ENCODE results near the gene RPL22. TPM values are rescaled to one million over a fixed set of nuclear protein-coding genes. Genes with fewer than 3 reads are reported as not detected.

Gene RPL22
- total and polyA plus RNA-seq, 2 of the 13 experiments (the other 11 are each of a cell fraction or from before 2014, with no cell fraction given), result 214 to 545 TPM

GRCh38 chr1:6199298-6200187 lies at the start of gene RPL22 (continued):
- TF ChIP-seq ZNF574 (CRISPR knock-in tag; IDR thresholded peaks at IDR 0.05) (peak; percentile 91), GFI1 (CRISPR knock-in tag; IDR thresholded peaks at IDR 0.05; ENCODE audit: borderline replicate concordance) (0 out of 2 replicates have a peak, but pooled peaks have one; percentile 17), ZKSCAN5 (CRISPR knock-in tag; IDR thresholded peaks at IDR 0.05) (peak; percentile 84), MED8 (CRISPR knock-in tag; IDR thresholded peaks at IDR 0.05; ENCODE audit: insufficient replicate concordance) (peak; percentile 76), ZNF484 (CRISPR knock-in tag; IDR thresholded peaks at IDR 0.05; ENCODE audit: borderline replicate concordance, low read depth) (no peak), THYN1 (CRISPR knock-in tag; IDR thresholded peaks at IDR 0.05; ENCODE audit: borderline replicate concordance, low read depth) (0 out of 2 replicates have a peak, but pooled peaks have one; percentile 52), NFYB (CRISPR knock-in tag; IDR thresholded peaks at IDR 0.05) (no peak; the same call in 1 of the 2 replicates), RELA (CRISPR knock-in tag; IDR thresholded peaks at IDR 0.05) (peak; percentile 76; the same call in 1 of the 2 replicates), BRD4 (CRISPR knock-in tag; IDR thresholded peaks at IDR 0.05) (peak; percentile 91), ZNF431 (CRISPR knock-in tag; IDR thresholded peaks at IDR 0.05; ENCODE audit: borderline replicate concordance, low read depth) (peak; percentile 73; the same call in 1 of the 2 replicates), MNT (IDR thresholded peaks at IDR 0.05) (peak; percentile 63), RARA (CRISPR knock-in tag; IDR thresholded peaks at IDR 0.05) (peak; percentile 53; the same call in 1 of the 2 replicates), ZNF790 (CRISPR knock-in tag; IDR thresholded peaks at IDR 0.05; ENCODE audit: borderline replicate concordance) (0 out of 2 replicates have a peak, but pooled peaks have one; percentile 72), FOSL2 (CRISPR knock-in tag; IDR thresholded peaks at IDR 0.05) (peak; percentile 42), KLF6 (CRISPR knock-in tag; IDR thresholded peaks at IDR 0.05) (no peak; the same call in 1 of the 2 replicates), FOXP1 (IDR thresholded peaks at IDR 0.05) (no peak), FOXP1 (CRISPR knock-in tag; IDR thresholded peaks at IDR 0.05) (peak; percentile 8), BCLAF1 (IDR thresholded peaks at IDR 0.05) (no peak), TGIF2 (CRISPR knock-in tag; IDR thresholded peaks at IDR 0.05) (peak; percentile 87), ZFP62 (CRISPR knock-in tag; IDR thresholded peaks at IDR 0.05) (no peak), ZNF18 (CRISPR knock-in tag; IDR thresholded peaks at IDR 0.05; ENCODE audit: insufficient replicate concordance) (peak; percentile 24)
